Ovary (tissue), 9 donors: ENCODE data around the gene IGFBP3. TPM values are rescaled to one million over a fixed set of nuclear protein-coding genes. Genes with fewer than 3 reads are reported as not detected.

Experiments
- DNase-seq, 5 donors: peaks; one replicate each; pipeline ENCODE4 v3.0.0-alpha.2; 2019 to 2020
- H3K27ac ChIP-seq, 2 donors: fragments of 200-600 bp; one replicate each; pipeline versions ENCODE4 v1.5.1 to v1.8.0; 2019 to 2022
- H3K27me3 ChIP-seq: fragments of 200-600 bp; one replicate; pipeline ENCODE4 v1.8.0; 2022
- H3K36me3 ChIP-seq: fragments of 200-600 bp; sonication (generic); one replicate; pipeline ENCODE4 v1.5.1; 2019
- H3K4me1 ChIP-seq: one replicate; pipeline ENCODE4 v1.8.1; 2013; ENCODE audit warnings: mild to moderate bottlenecking, moderate library complexity; ENCODE audit not compliant: insufficient read depth
- H3K4me3 ChIP-seq: fragments of 200-600 bp; sonication (generic); one replicate; pipeline ENCODE4 v1.5.1; 2017
- H3K9me3 ChIP-seq, 2 donors: fragments of 200-600 bp in 1 of 2; sonication (generic) in 1 of 2; one replicate each; pipeline versions ENCODE4 v1.5.1 to v1.8.1; 2013 to 2019; ENCODE audit warnings: mild to moderate bottlenecking in 1 of 2, moderate library complexity in 1 of 2
- EP300 ChIP-seq: sonication (generic); formaldehyde crosslinking; IDR thresholded peaks from one replicate; pipeline ENCODE4 v1.6.1; 2017; ENCODE audit warnings: antibody characterized with exemption
- POLR2A ChIP-seq: fragments of 450-650 bp; IDR thresholded peaks from one replicate; pipeline ENCODE4 v1.6.1; 2017; ENCODE audit warnings: antibody characterized with exemption, mild to moderate bottlenecking, moderate library complexity
- WGBS, 3 donors: extraction: QIAGEN DNeasy Blood & Tissue Kit in 1 of 3; methylation state at CpG; one replicate each; pipeline versions ENCODE4 v1.1.5 to v1.1.7; 2013 to 2017; 5-methylcytosine and 5-hydroxymethylcytosine counted together
- intact Hi-C, 4 donors: fragments of 100-400 bp; cut with DNase I; formaldehyde crosslinking; loops; one replicate each; pipeline versions ENCODE4 v1.11.0 to v1.15.1; 2022 to 2023
- polyA plus RNA-seq, 2 donors: library from polyadenylated mRNA; stranded (reverse); fragments of 200-250 nt in 1 of 2; fragments of 350-450 nt in 1 of 2; fragmentation: Illumina TruSeq in 1 of 2; extraction: RNeasy Lipid Tissue Mini Kit (QIAGEN cat#74804) in 1 of 2; gene quantifications; one replicate each; pipeline ENCODE4 v1.2.3, GENCODE V29; 2013 to 2014
- total RNA-seq, 7 donors: library from RNA; depleted of rRNA in 2 of 7; stranded (reverse); fragments of >200 nt in 2 of 7; fragmentation: NEBNext Ultra II Directional in 3 of 7; extraction: Animal tissue kit (Norgen Biotek cat#: 25700) in 3 of 7; gene quantifications; one replicate each; pipeline versions ENCODE4 v1.1.0 to v1.2.4, GENCODE V29; 2016 to 2023
- TF ChIP-seq, protein P1 (sequence below), 3 donors: fragments of 450-650 bp in 2 of 3; fragments of 200-600 bp in 1 of 3; IDR thresholded peaks; one replicate each; pipeline versions ENCODE4 v1.5.1 to v1.8.0; 2016 to 2022; ENCODE audit warnings: antibody characterized with exemption in 3 of 3, mild to moderate bottlenecking in 1 of 3
- donor health status: DM: no; HTN: no; CAD: no; lungs with moderate emphysema.
- donor health status: DM: no; HTN: no; CAD: no.
- donor health status: Bipolar disorder and iron deficiency.
- donor health status: DM: yes; HTN: yes; CAD: no.
- donor health status: DM: no; HTN: no; CAD: no.
- donor health status: DM: yes; HTN: yes; CAD: no.

The IGFBP3 gene
- total and polyA plus RNA-seq, 9 donors: 51.6 to 648 (median 174) TPM

DNA sequence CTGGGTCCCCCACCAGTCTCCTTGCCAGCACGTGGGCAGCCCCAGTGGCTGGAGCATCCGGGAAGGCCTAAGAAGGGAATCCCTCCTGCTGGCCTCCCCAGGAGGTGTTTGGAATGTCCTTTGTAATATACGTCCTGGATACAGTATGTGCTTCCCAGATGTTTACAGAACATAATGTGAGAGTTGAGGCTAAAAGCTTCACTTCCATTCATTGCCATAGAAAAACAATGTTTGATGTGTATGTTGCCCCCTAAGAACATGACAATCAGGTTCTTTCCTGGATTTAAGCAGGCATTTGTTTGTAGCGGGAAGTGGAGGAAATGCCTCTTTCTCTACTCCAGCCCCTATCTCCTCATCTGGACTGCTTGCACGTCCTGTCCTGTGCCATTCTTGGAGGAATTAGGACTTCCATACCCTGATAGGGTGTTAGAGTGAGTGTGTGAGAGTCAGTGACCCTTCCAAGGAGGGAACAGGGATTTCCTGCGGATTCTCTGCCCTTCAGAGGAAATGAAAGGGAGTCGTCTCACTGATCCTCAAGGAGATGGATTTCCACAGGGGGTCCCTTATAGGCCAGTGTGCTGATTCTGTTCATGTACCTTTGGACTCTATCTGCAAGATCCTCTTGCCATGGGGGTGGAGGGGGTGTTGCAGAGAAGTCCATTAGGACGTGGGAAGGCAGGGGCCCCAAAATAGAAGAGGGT is 31.6 kb downstream of the IGFBP3 start:
- intact Hi-C loops: no loop called here
- 73 to 80% (median 76%) methylated on average over 8 of the region's 8 CpGs for WGBS, 3 donors
- no peak overlapping the region for H3K27ac ChIP-seq
- no peak for DNase-seq
- no peaks in the 10 kb centered on the region for H3K27me3 ChIP-seq
- H3K4me3 ChIP-seq: no peak overlapping the region
- H3K36me3 ChIP-seq: no peaks in the 10 kb centered on the region
- no peak for TF ChIP-seq EP300
- TF ChIP-seq, protein P1, sequence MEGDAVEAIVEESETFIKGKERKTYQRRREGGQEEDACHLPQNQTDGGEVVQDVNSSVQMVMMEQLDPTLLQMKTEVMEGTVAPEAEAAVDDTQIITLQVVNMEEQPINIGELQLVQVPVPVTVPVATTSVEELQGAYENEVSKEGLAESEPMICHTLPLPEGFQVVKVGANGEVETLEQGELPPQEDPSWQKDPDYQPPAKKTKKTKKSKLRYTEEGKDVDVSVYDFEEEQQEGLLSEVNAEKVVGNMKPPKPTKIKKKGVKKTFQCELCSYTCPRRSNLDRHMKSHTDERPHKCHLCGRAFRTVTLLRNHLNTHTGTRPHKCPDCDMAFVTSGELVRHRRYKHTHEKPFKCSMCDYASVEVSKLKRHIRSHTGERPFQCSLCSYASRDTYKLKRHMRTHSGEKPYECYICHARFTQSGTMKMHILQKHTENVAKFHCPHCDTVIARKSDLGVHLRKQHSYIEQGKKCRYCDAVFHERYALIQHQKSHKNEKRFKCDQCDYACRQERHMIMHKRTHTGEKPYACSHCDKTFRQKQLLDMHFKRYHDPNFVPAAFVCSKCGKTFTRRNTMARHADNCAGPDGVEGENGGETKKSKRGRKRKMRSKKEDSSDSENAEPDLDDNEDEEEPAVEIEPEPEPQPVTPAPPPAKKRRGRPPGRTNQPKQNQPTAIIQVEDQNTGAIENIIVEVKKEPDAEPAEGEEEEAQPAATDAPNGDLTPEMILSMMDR (IDR thresholded peaks at IDR 0.05): no peak
- TF ChIP-seq POLR2A: no peak
- peaks cover 3% of the 10 kb centered on the region for H3K4me1 ChIP-seq
- H3K9me3 ChIP-seq: no peaks in the 10 kb centered on the region

DNA sequence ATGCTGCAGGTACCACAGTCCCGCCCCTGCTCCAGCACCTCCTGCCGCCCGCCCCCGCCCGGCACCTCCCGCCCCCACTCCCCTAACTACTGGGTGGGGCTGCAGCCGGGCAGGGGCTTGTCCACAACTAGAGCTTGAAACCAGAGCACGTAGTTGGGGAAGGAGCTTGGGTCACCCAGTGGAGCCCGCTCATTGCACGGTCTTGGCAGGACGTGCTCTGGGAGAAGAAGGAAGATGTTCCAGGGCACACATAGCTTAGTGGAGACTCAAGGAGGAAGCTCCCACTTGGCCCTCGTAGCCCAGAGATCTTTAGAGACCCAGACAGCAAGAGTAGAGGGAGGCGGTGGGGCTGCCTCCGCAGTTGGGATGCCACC is 32.1 kb downstream of the IGFBP3 start:
- Histone ChIP-seq H3K27ac (no peak overlapping the region), H3K4me1 (peaks cover 3% of the 10 kb centered on the region), H3K36me3 (no peaks in the 10 kb centered on the region), H3K9me3 (no peaks in the 10 kb centered on the region), H3K27me3 (no peaks in the 10 kb centered on the region), H3K4me3 (peak overlapping the region; percentile 26)
- DNase-seq: no peak
- WGBS, 3 donors: 24 to 53% (median 26%) methylated on average over 7 to 14 of the region's 14 CpGs
- no peak for TF ChIP-seq EP300
- TF ChIP-seq POLR2A: no peak
- TF ChIP-seq, protein P1 (IDR thresholded peaks at IDR 0.05): no peak
- intact Hi-C loops: no loop called here

DNA sequence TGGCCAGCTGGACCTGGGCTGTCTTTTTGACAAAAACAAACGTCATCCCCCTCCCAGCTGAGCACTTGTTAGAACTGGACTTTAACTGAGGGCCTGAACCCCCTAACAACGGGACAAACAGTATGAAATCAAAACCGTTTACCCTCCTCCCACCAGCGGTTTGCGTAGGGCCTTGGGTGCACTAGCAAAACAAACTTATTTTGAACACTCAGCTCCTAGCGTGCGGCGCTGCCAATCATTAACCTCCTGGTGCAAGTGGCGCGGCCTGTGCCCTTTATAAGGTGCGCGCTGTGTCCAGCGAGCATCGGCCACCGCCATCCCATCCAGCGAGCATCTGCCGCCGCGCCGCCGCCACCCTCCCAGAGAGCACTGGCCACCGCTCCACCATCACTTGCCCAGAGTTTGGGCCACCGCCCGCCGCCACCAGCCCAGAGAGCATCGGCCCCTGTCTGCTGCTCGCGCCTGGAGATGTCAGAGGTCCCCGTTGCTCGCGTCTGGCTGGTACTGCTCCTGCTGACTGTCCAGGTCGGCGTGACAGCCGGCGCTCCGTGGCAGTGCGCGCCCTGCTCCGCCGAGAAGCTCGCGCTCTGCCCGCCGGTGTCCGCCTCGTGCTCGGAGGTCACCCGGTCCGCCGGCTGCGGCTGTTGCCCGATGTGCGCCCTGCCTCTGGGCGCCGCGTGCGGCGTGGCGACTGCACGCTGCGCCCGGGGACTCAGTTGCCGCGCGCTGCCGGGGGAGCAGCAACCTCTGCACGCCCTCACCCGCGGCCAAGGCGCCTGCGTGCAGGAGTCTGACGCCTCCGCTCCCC is 32.7 kb downstream of the IGFBP3 start, which contains the start of gene IGFBP1:
Gene IGFBP1, plus strand, starts transcription at position 304 of the 808 bp plus-strand sequence. Its CDS starts 165 bp downstream, at position 469.
- Histone ChIP-seq H3K27me3 (no peaks in the 10 kb centered on the region), H3K36me3 (no peaks in the 10 kb centered on the region), H3K4me1 (peaks cover 3% of the 10 kb centered on the region), H3K4me3 (peak within 1 kb of the TSS; percentile 26), H3K9me3 (no peaks in the 10 kb centered on the region), H3K27ac (no peak within 1 kb of the TSS)
- DNase-seq: peak in 1 of 5 donors; percentile 31
- TF ChIP-seq, protein P1 (IDR thresholded peaks at IDR 0.05): no peak
- TF ChIP-seq EP300: no peak
- no peak for TF ChIP-seq POLR2A
- intact Hi-C loops: no loop called here
- 2 to 9% (median 3%) methylated on average over 31 to 73 of the region's 73 CpGs for WGBS, 3 donors

DNA sequence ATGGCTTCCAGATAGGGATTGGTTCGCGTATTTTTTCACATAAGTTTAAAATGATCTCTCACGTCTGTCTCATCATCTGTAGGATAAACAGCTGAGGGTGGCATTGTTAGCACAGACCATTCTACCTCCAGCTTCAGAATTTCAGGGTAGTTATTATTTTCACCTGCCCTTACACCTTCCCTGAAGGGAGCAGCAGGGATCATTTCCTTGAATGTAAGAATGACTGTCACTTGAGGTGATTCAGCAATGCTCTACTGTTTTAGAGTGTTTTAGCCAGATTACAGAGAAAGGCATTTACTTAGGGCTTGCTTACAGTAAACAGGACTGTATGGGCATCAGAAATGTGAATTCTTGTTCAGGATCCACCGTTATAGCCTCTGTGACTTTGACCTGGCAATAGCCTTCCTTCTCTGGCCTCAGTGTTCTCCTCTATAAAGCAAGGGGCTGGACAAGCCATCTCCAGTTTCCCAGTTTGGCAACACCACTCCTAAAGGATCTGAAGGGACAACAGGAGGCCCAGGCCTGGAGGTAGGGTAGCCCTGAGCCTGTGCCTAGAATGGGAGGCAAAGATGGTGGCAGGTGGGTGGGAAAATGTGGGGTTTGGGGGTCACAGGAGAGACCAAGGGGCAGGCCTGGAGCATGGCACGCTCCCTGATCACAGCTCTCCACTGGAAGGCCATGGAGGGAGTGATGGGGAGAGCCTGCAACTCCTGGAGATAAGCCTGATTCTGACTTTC is 34.0 kb downstream of the IGFBP3 start:
- Histone ChIP-seq H3K4me1 (peaks cover 3% of the 10 kb centered on the region), H3K27me3 (no peaks in the 10 kb centered on the region)
- 92 to 95% (median 94%) methylated on average over 5 of the region's 5 CpGs for WGBS, 3 donors

More for the DNA sequence above, 34.0 kb downstream of the IGFBP3 start:
- intact Hi-C loops: no loop called here
- H3K4me3 ChIP-seq: no peak overlapping the region
- TF ChIP-seq POLR2A (no peak), EP300 (no peak)
- TF ChIP-seq, protein P1 (IDR thresholded peaks at IDR 0.05): no peak
- no peak overlapping the region for H3K27ac ChIP-seq
- no peaks in the 10 kb centered on the region for H3K36me3 ChIP-seq
- no peak for DNase-seq
- H3K9me3 ChIP-seq: no peaks in the 10 kb centered on the region
